ENCODE results near the gene ZPBP2. TPM values are rescaled to one million over a fixed set of nuclear protein-coding genes. Genes with fewer than 3 reads are reported as not detected.

The ZPBP2 gene
- total RNA-seq, 1 experiment from 2014 or later = not detected

DNA sequence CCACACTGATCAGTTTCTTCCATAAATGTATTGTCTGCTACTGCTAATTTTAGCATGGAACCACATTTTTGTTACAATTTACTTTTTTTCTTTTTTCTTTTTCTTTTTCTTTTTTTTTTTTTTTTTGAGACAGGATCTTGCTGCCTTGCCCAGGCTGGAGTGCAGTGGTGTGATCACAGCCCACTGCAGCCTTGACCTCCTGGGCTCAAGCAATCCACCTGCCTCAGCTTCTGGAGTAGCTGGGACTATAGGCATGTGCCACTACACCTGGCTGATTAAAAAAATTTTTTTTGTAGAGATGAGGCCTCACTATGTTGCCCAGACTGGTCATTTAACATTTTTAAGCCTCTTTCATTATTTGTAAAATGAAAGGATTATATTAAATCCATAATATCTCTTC is 19.1 kb downstream of the ZPBP2 start:
- no peaks in the 10 kb centered on the region for H3K23me2 ChIP-seq (ENCODE audit: insufficient read length, low read depth, low read length, poor library complexity, severe bottlenecking)
- no peaks in the 10 kb centered on the region for H3K27me3 ChIP-seq (ENCODE audit: insufficient read depth, low read length)
- peaks cover 21% of the 10 kb centered on the region for H3K27me3 Mint-ChIP-seq (ENCODE audit: low read depth)

More for the DNA sequence above, 19.1 kb downstream of the ZPBP2 start:
- H2AK5ac ChIP-seq (ENCODE audit: insufficient read length, low read length) = no peak overlapping the region
- Mint-ChIP-seq H3K4me1 (peaks cover 0 to 4% of the 10 kb centered on the region in 2 experiments; a peak in 2 of 4 replicates), H3K4me3 (no peak overlapping the region), H3K9me3 (no peaks in the 10 kb centered on the region), H3K27ac (no peak overlapping the region), H3K36me3 (ENCODE audit: insufficient read depth in 1 of 3, low read depth in 3 of 3) (no peaks in the 10 kb centered on the region)
- no peak overlapping the region for H2BK120ac ChIP-seq (ENCODE audit: low read depth, low read length, poor library complexity, severe bottlenecking)
- H3K56ac ChIP-seq (ENCODE audit: insufficient read length, low read depth, low read length) = no peak overlapping the region
- H3K79me2 ChIP-seq (ENCODE audit: insufficient read depth, low read length) = no peaks in the 10 kb centered on the region
- no peak overlapping the region for H3K9ac ChIP-seq (ENCODE audit: extremely low read depth, insufficient read length, low read length)
- no peak for DNase-seq
- H3K18ac ChIP-seq (ENCODE audit: insufficient read length, low read depth, low read length) = no peak overlapping the region
- H4K20me1 ChIP-seq (ENCODE audit: control insufficient read depth, insufficient read depth, insufficient read length) = no peaks in the 10 kb centered on the region
- no peak overlapping the region for H3K4ac ChIP-seq (ENCODE audit: low read depth, low read length)
- H3K23ac ChIP-seq (ENCODE audit: insufficient read length, low read depth, low read length) = no peak overlapping the region
- H2BK20ac ChIP-seq (ENCODE audit: low read depth, low read length, poor library complexity, severe bottlenecking) = no peak overlapping the region
- H4K5ac ChIP-seq (ENCODE audit: insufficient read length, low read depth, low read length) = no peak overlapping the region
- H3K14ac ChIP-seq (ENCODE audit: insufficient read depth, low read length) = no peak overlapping the region
- no peak overlapping the region for H3K4me2 ChIP-seq (ENCODE audit: insufficient read depth, insufficient read length, low read length)
- no peaks in the 10 kb centered on the region for H3K4me1 ChIP-seq (ENCODE audit: insufficient read depth, low read length)
- TF ChIP-seq, protein P1, sequence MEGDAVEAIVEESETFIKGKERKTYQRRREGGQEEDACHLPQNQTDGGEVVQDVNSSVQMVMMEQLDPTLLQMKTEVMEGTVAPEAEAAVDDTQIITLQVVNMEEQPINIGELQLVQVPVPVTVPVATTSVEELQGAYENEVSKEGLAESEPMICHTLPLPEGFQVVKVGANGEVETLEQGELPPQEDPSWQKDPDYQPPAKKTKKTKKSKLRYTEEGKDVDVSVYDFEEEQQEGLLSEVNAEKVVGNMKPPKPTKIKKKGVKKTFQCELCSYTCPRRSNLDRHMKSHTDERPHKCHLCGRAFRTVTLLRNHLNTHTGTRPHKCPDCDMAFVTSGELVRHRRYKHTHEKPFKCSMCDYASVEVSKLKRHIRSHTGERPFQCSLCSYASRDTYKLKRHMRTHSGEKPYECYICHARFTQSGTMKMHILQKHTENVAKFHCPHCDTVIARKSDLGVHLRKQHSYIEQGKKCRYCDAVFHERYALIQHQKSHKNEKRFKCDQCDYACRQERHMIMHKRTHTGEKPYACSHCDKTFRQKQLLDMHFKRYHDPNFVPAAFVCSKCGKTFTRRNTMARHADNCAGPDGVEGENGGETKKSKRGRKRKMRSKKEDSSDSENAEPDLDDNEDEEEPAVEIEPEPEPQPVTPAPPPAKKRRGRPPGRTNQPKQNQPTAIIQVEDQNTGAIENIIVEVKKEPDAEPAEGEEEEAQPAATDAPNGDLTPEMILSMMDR (conservative IDR thresholded peaks at IDR 0.05) = no peak
- no peak overlapping the region for H4K91ac ChIP-seq (ENCODE audit: insufficient read length, low read depth, low read length)
- H4K8ac ChIP-seq (replicated peaks; ENCODE audit: insufficient read length, low read depth, low read length) = no peak overlapping the region
- H3K27ac ChIP-seq (ENCODE audit: insufficient read length, low read depth, low read length) = no peak overlapping the region
- no peak overlapping the region for H2BK15ac ChIP-seq (ENCODE audit: low read depth, low read length)
- no peaks in the 10 kb centered on the region for H3K9me3 ChIP-seq (ENCODE audit: control insufficient read depth, low read depth, low read length)
- no peaks in the 10 kb centered on the region for H3K79me1 ChIP-seq (ENCODE audit: insufficient read depth, low read depth, low read length, poor library complexity, severe bottlenecking)
- no peak overlapping the region for H3T11ph ChIP-seq (ENCODE audit: low read length)
- no peak overlapping the region for H2BK5ac ChIP-seq (ENCODE audit: insufficient read length, low read length)
- no peak overlapping the region for H2AFZ ChIP-seq (ENCODE audit: low read length)
- H2BK12ac ChIP-seq (ENCODE audit: insufficient read length, low read depth, low read length) = no peak overlapping the region

Data from H9 (cell line).